Activated B cell treated with CpG ODN at 0.5 μM for 24 hours (primary cell): ENCODE data around the gene NLRP6. TPM values are rescaled to one million over a fixed set of nuclear protein-coding genes. Genes with fewer than 3 reads are reported as not detected.

Source experiments
- ATAC-seq: fragments of 200-7000 bp; cut with Tn5 transposase; one replicate; pipeline ENCODE4 v1.10.0; 2021; ENCODE audit warnings: low read depth, mild to moderate bottlenecking, moderate library complexity
- CTCF ChIA-PET: fragments of 350-600 bp; sonication (Branson Sonifier 250); formaldehyde crosslinking; loops from one replicate; lab custom pipeline; 2021; ENCODE audit warnings: antibody characterized with exemption; lab: Charles Lee
- POLR2A ChIA-PET: fragments of 350-600 bp; sonication (Branson Sonifier 250); formaldehyde crosslinking; loops from one replicate; lab custom pipeline; 2021; ENCODE audit warnings: antibody characterized with exemption; lab: Charles Lee
- DNase-seq: peaks from one replicate; pipeline ENCODE4 v3.0.0; 2022
- H3K27ac Mint-ChIP-seq: one replicate; pipeline ENCODE4 v1.8.0; 2020; ENCODE audit warnings: mixed read lengths
- H3K27me3 Mint-ChIP-seq: one replicate; pipeline ENCODE4 v1.8.0; 2021; ENCODE audit warnings: mixed read lengths
- H3K36me3 Mint-ChIP-seq: one replicate; pipeline ENCODE4 v1.8.0; 2021; ENCODE audit warnings: low read depth, mixed read lengths
- H3K4me1 Mint-ChIP-seq: one replicate; pipeline ENCODE4 v1.8.0; 2021; ENCODE audit warnings: mixed read lengths
- H3K4me3 Mint-ChIP-seq: one replicate; pipeline ENCODE4 v1.8.0; 2020; ENCODE audit warnings: mild to moderate bottlenecking, mixed read lengths
- H3K9me3 Mint-ChIP-seq: one replicate; pipeline ENCODE4 v1.8.0; 2020; ENCODE audit warnings: mixed read lengths
- intact Hi-C: fragments of 100-400 bp; cut with micrococcal nuclease; formaldehyde crosslinking; loops from one replicate; pipeline ENCODE4 v1.15.1; 2024
- total RNA-seq: library from RNA; stranded (reverse); gene quantifications from 2 replicates; pipeline ENCODE4 v1.2.3, GENCODE V29; 2022
- TF ChIP-seq, protein P1 (sequence below): fragments of 200-600 bp; IDR thresholded peaks from one replicate; pipeline ENCODE4 v1.8.0; 2022; ENCODE audit warnings: antibody characterized with exemption, mild to moderate bottlenecking

NLRP6 gene
- total RNA-seq, 1 donor from 2014 or later: 0.64 TPM

DNA sequence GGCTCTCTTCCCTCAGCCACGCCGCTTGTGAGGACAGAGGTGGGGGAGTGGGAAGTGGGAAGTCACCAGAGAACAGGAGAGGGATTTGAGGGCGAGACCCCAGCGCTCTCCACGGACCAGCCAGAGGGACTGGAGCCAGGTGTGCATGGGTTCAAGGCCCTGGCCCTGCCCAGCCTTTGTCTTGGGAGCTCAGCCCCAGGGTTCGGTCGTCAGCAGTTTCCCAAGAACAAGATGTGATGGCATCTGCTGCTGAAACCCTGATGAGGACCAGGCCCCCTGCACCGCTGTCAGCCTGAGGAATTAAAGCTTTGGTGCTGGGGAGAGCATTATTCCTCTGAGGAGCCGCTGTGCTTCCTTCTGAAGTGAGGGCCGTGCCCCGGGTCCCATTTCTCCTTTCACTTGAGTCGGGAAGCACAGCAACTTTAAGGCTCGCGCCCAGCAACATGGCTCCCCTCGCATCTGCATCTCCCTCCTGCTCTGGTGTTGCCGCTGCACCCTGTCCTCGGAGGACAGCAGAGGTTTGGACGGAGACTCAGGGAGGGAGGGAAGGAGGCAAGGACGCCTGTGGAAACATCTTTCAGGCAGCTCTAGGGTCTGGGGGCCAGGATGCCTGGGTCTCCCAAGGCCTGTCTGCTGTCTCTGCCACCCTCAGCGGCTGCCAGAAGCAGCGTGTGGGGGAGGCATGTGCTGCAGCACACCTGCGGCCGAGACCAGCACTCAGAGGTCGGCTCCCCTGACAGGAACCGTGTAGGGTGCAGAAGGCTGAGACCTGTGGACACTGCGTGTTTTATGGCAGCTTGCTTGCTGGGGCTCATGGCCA, 17.4 kb downstream of the NLRP6 start:
- H3K4me3 Mint-ChIP-seq: no peak overlapping the region
- H3K36me3 Mint-ChIP-seq: peaks cover 21% of the 10 kb centered on the region
- DNase-seq: no peak
- no peaks in the 10 kb centered on the region for H3K9me3 Mint-ChIP-seq
- H3K27ac Mint-ChIP-seq: no peak overlapping the region
- intact Hi-C loops: no loop called here
- H3K27me3 Mint-ChIP-seq: no peaks in the 10 kb centered on the region
- TF ChIP-seq, protein P1, sequence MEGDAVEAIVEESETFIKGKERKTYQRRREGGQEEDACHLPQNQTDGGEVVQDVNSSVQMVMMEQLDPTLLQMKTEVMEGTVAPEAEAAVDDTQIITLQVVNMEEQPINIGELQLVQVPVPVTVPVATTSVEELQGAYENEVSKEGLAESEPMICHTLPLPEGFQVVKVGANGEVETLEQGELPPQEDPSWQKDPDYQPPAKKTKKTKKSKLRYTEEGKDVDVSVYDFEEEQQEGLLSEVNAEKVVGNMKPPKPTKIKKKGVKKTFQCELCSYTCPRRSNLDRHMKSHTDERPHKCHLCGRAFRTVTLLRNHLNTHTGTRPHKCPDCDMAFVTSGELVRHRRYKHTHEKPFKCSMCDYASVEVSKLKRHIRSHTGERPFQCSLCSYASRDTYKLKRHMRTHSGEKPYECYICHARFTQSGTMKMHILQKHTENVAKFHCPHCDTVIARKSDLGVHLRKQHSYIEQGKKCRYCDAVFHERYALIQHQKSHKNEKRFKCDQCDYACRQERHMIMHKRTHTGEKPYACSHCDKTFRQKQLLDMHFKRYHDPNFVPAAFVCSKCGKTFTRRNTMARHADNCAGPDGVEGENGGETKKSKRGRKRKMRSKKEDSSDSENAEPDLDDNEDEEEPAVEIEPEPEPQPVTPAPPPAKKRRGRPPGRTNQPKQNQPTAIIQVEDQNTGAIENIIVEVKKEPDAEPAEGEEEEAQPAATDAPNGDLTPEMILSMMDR: no peak
- ATAC-seq: no peak
- ChIA-PET CTCF (no interaction called here), POLR2A (interaction anchor here (1.7 kb wide), 1 partner anchor 28 kb away, joined by 5 read pairs; no protein-coding TSS in a partner anchor)
- H3K4me1 Mint-ChIP-seq: peaks cover 2% of the 10 kb centered on the region

DNA sequence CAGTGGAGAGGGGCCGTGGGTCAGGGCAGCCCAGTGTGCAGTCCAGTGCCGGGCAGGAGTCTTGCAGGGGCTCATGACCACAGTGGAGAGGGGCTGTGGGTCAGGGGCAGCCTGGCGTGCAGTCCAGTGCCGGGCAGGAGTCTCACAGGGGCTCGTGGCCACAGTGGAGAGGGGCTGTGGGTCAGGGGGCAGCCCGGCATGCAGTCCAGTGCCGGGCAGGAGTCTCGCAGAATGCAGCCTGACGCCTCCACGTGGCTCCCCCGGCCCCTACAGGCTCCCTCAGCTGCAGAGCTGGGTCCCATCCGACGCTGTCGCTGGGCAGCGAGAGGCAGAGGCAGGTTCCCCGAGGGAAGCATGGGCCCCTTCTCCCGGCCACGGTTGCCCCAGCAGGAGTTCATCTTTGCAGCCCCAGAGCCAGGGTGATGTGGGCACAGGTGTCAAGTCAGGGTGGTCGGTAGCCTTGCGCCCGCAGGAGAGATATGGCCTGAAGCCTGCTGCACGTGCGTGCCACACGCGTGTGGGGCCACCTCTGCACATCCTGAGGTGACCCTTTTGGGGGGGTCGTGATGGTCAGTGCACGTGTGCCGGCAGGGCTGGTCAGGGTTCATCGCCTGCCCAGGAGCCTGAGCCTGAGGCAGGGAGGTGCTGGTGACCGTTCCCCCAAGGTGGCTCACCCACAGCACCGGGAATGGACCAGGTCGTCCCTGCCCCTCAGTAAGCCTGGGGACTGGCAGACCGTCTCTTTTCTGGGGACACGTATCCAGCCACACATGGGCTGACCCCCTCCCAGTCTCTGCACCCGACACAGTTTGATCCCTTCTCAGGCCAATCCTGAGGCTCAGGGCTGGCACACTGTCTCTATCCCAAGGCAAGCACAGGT, 18.2 kb downstream of the NLRP6 start:
- Mint-ChIP-seq H3K9me3 (no peaks in the 10 kb centered on the region), H3K4me3 (no peak overlapping the region), H3K27me3 (no peaks in the 10 kb centered on the region), H3K27ac (no peak overlapping the region), H3K36me3 (peaks cover 17% of the 10 kb centered on the region), H3K4me1 (peaks cover 6% of the 10 kb centered on the region)
- DNase-seq (no peak), ATAC-seq (no peak)
- intact Hi-C loops: no loop called here
- POLR2A ChIA-PET: no interaction called here
- TF ChIP-seq, protein P1: no peak
- CTCF ChIA-PET: no interaction called here

GRCh38 chr11:297051-297585, 18.9 kb downstream of the NLRP6 start:
- H3K36me3 Mint-ChIP-seq: peaks cover 15% of the 10 kb centered on the region
- no peaks in the 10 kb centered on the region for H3K9me3 Mint-ChIP-seq
- no peak overlapping the region for H3K4me3 Mint-ChIP-seq
- H3K4me1 Mint-ChIP-seq: peaks cover 6% of the 10 kb centered on the region
- ChIA-PET CTCF (no interaction called here), POLR2A (no interaction called here)
- no peak for DNase-seq
- intact Hi-C loops: no loop called here
- TF ChIP-seq, protein P1: no peak
- ATAC-seq: no peak
- no peak overlapping the region for H3K27ac Mint-ChIP-seq
- H3K27me3 Mint-ChIP-seq: no peaks in the 10 kb centered on the region

DNA sequence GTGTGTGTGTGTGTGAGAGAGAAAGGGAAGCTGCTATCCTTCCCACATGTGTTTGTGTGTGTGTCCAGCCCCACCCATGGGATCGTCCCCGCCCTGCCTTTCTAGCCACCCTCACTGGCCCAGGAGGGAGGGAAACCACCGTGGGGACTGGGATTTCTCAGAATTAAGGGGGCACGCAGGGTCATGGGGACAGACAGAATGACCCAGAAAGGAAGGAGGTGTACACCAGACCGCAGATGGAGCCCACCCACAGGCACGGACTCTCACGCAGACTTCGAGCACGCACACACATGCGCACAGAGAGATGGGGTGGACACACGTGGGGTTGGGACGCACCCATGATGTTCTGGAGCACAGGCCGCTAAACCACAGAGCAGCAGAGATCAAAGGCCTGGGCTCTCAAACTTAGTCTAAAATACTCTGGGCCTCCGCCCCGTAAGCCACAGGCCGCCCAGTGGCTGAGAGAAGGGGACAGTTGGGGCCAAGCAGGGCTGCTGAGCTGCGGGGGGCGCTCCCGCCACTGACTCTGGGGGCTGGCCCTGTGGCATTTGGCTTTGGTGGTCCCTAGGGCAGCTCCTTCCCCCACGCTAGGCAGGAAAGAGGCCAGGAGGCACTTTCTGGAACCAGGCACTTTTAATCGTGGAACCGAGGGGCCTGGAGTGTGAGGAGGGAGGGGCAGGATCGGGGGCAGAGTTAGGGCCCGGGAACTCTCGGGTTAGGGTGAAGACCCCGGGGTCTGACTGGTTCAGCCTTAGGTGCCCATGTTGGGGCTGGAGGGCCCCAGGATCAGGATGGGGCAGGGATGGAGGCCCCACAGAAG, 19.6 kb downstream of the NLRP6 start:
- Mint-ChIP-seq H3K4me3 (no peak overlapping the region), H3K9me3 (no peaks in the 10 kb centered on the region), H3K4me1 (peaks cover 11% of the 10 kb centered on the region), H3K27ac (no peak overlapping the region), H3K27me3 (no peaks in the 10 kb centered on the region), H3K36me3 (peaks cover 14% of the 10 kb centered on the region)
- intact Hi-C loops: no loop called here
- POLR2A ChIA-PET: no interaction called here
- ATAC-seq (no peak), DNase-seq (peak; percentile 12)
- CTCF ChIA-PET: no interaction called here
- TF ChIP-seq, protein P1: no peak
